Endodermal cell (in vitro differentiated cells): Measurements from ENCODE around the gene NMU. TPM values are rescaled to one million over a fixed set of nuclear protein-coding genes. Genes with fewer than 3 reads are reported as not detected.

ENCODE experiments used
- DNase-seq: peaks from one replicate; pipeline ENCODE4 v3.0.0-alpha.2; 2017
- H3K27ac ChIP-seq: 2 replicates; pipeline ENCODE4 v1.5.1; 2013; ENCODE audit warnings: mild to moderate bottlenecking, low read depth, low read length, moderate library complexity
- H3K27me3 ChIP-seq: 2 replicates; pipeline ENCODE4 v1.6.1; 2013; ENCODE audit warnings: mild to moderate bottlenecking, low read length, moderate library complexity; ENCODE audit not compliant: insufficient read depth, control insufficient read depth, poor library complexity, severe bottlenecking
- H3K36me3 ChIP-seq: 2 replicates; pipeline ENCODE4 v1.7.0; 2013; ENCODE audit warnings: mild to moderate bottlenecking, low read length, moderate library complexity; ENCODE audit not compliant: control insufficient read depth, insufficient read depth
- H3K4me1 ChIP-seq: one replicate; pipeline ENCODE4 v1.7.0; 2013; ENCODE audit warnings: low read length; ENCODE audit not compliant: control insufficient read depth, insufficient read depth
- H3K4me3 ChIP-seq: 2 replicates; pipeline ENCODE4 v1.5.1; 2013; ENCODE audit warnings: mild to moderate bottlenecking, low read length, moderate library complexity
- H3K9ac ChIP-seq: 2 replicates; pipeline ENCODE4 v1.6.1; 2013; ENCODE audit warnings: mild to moderate bottlenecking, low read length, moderate library complexity; ENCODE audit not compliant: poor library complexity, severe bottlenecking; ENCODE audit errors: extremely low read depth
- H3K9me3 ChIP-seq: 2 replicates; pipeline ENCODE4 v1.6.1; 2013; ENCODE audit warnings: mild to moderate bottlenecking, low read length, moderate library complexity; ENCODE audit not compliant: control insufficient read depth
- H3K27ac Mint-ChIP-seq: 2 replicates; pipeline ENCODE4 v1.8.0; 2020; ENCODE audit warnings: mixed read lengths
- H3K27me3 Mint-ChIP-seq: 2 replicates; pipeline ENCODE4 v1.8.0; 2021; ENCODE audit warnings: mild to moderate bottlenecking, mixed read lengths; ENCODE audit not compliant: insufficient read depth
- H3K36me3 Mint-ChIP-seq: 2 replicates; pipeline ENCODE4 v1.8.0; 2020; ENCODE audit warnings: low read depth, mixed read lengths
- H3K4me1 Mint-ChIP-seq: 2 replicates; pipeline ENCODE4 v1.8.0; 2020; ENCODE audit warnings: mixed read lengths
- H3K4me3 Mint-ChIP-seq: 2 replicates; pipeline ENCODE4 v1.8.0; 2020; ENCODE audit warnings: mild to moderate bottlenecking, moderate library complexity, mixed read lengths
- H3K9me3 Mint-ChIP-seq: 2 replicates; pipeline ENCODE4 v1.8.0; 2020; ENCODE audit warnings: mild to moderate bottlenecking, mixed read lengths
- CTCF ChIP-seq: fragments of 200-600 bp; sonication (generic); conservative IDR thresholded peaks from 2 replicates; pipeline ENCODE4 v1.5.0; 2021; ENCODE audit warnings: antibody characterized with exemption, mild to moderate bottlenecking
- WGBS, 2 experiments: methylation state at CpG; one replicate each; pipeline versions ENCODE4 v1.1.5 to v1.1.7; 2013; ENCODE audit warnings: missing lambda C conversion rate in 2 of 2, mixed read lengths in 1 of 2; ENCODE audit not compliant: insufficient coverage in 1 of 2, insufficient read length in 1 of 2; 5-methylcytosine and 5-hydroxymethylcytosine counted together
- total RNA-seq, 2 donors: library from RNA; stranded (reverse); fragmentation: NEBNext Ultra II Directional in 1 of 2; extraction: Animal tissue kit (Norgen Biotek cat#: 25700) in 1 of 2; gene quantifications; 2 replicates in 1 of 2; 3 replicates in 1 of 2; pipeline ENCODE4 v1.2.1, GENCODE V29; 2021

Gene NMU
- total RNA-seq, 2 donors from 2014 or later = 9.6 to 17.2 TPM

GRCh38 chr4:55661398-55662056 is 25.4 kb upstream of the NMU start:
- no peak for TF ChIP-seq CTCF
- Mint-ChIP-seq H3K4me1 (peaks cover 2% of the 10 kb centered on the region), H3K27me3 (no peaks in the 10 kb centered on the region), H3K9me3 (no peaks in the 10 kb centered on the region), H3K27ac (no peak overlapping the region), H3K36me3 (no peaks in the 10 kb centered on the region), H3K4me3 (no peak overlapping the region)
- 91 to 95% methylated on average over 4 to 5 of the region's 5 CpGs for WGBS, 2 experiments
- no peak for DNase-seq
- Histone ChIP-seq H3K36me3 (no peaks in the 10 kb centered on the region), H3K9me3 (no peaks in the 10 kb centered on the region), H3K4me1 (no peaks in the 10 kb centered on the region), H3K27ac (no peak overlapping the region), H3K27me3 (no peaks in the 10 kb centered on the region), H3K9ac (no peak overlapping the region), H3K4me3 (no peak overlapping the region)

GRCh38 chr4:55658657-55659056 is 22.6 kb upstream of the NMU start:
- WGBS, 2 experiments = 94 to 100% methylated on average over 5 of the region's 5 CpGs
- Mint-ChIP-seq H3K4me3 (no peak overlapping the region), H3K27me3 (no peaks in the 10 kb centered on the region), H3K4me1 (no peaks in the 10 kb centered on the region), H3K36me3 (no peaks in the 10 kb centered on the region), H3K27ac (no peak overlapping the region), H3K9me3 (no peaks in the 10 kb centered on the region)
- H3K36me3 ChIP-seq = no peaks in the 10 kb centered on the region
- TF ChIP-seq CTCF = no peak
- H3K9ac ChIP-seq = no peak overlapping the region
- H3K4me3 ChIP-seq = no peak overlapping the region
- no peak for DNase-seq
- no peak overlapping the region for H3K27ac ChIP-seq
- no peaks in the 10 kb centered on the region for H3K9me3 ChIP-seq
- H3K27me3 ChIP-seq = no peaks in the 10 kb centered on the region
- no peaks in the 10 kb centered on the region for H3K4me1 ChIP-seq

- Mint-ChIP-seq H3K27me3 (no peaks in the 10 kb centered on the region), H3K27ac (no peak overlapping the region), H3K36me3 (no peaks in the 10 kb centered on the region), H3K4me3 (no peak overlapping the region), H3K4me1 (no peaks in the 10 kb centered on the region), H3K9me3 (no peaks in the 10 kb centered on the region)
- Histone ChIP-seq H3K27ac (no peak overlapping the region), H3K9ac (no peak overlapping the region), H3K9me3 (no peaks in the 10 kb centered on the region), H3K4me3 (no peak overlapping the region), H3K27me3 (no peaks in the 10 kb centered on the region), H3K36me3 (no peaks in the 10 kb centered on the region), H3K4me1 (no peaks in the 10 kb centered on the region)
- DNase-seq = no peak
- WGBS, 2 experiments = 95 to 100% methylated on average over 5 of the region's 5 CpGs
- TF ChIP-seq CTCF = no peak
Measured at GRCh38 chr4:55654131-55654530, 18.0 kb upstream of the NMU start.
